ENCODE data around the gene ACTN4.

Gene ACTN4

GRCh38 chr19:38734426-38735256, 87.2 kb downstream of the ACTN4 start:
- H3K4me3 ChIP-seq (ENCODE audit: low read length) = no peak overlapping the region
- H3K9ac ChIP-seq (ENCODE audit: low read length) = peak overlapping the region; percentile 49
- H2BK120ac ChIP-seq (ENCODE audit: low read depth, low read length) = no peak overlapping the region
- H2AK5ac ChIP-seq (ENCODE audit: low read length) = no peak overlapping the region
- no peaks in the 10 kb centered on the region for H3K4me1 ChIP-seq (ENCODE audit: control insufficient read depth, low read depth, low read length)
- H3K18ac ChIP-seq (ENCODE audit: low read length) = peak overlapping the region; percentile 20
- H2BK5ac ChIP-seq (ENCODE audit: low read length) = no peak overlapping the region
- no peaks in the 10 kb centered on the region for H3K27me3 ChIP-seq (ENCODE audit: insufficient read depth, low read length, poor library complexity)
- peaks cover 5% of the 10 kb centered on the region for H3K36me3 ChIP-seq (ENCODE audit: control insufficient read depth, insufficient read depth, low read length)
- no peak overlapping the region for H4K5ac ChIP-seq (ENCODE audit: low read length)
- H4K8ac ChIP-seq (ENCODE audit: low read depth, low read length) = no peak overlapping the region
- H3K23ac ChIP-seq (ENCODE audit: low read length) = no peak overlapping the region
- H2BK15ac ChIP-seq (replicated peaks; ENCODE audit: low read depth) = no peak overlapping the region
- peak overlapping the region; percentile 12 for H3K27ac ChIP-seq (ENCODE audit: low read depth, low read length)
- H3K79me1 ChIP-seq (ENCODE audit: low read length) = no peaks in the 10 kb centered on the region
- no CpG with 5 or more reads among the region's 13 CpGs for WGBS (ENCODE audit: extremely low coverage, insufficient coverage, low lambda C conversion rate)
- no peak overlapping the region for H3K4ac ChIP-seq (ENCODE audit: low read depth, low read length)
- peak overlapping the region; percentile 81 for H3K56ac ChIP-seq (ENCODE audit: low read length)
- peak overlapping the region; percentile 12 for H3K4me2 ChIP-seq (ENCODE audit: low read length)
- DNase-seq = peak; percentile 50
- no peaks in the 10 kb centered on the region for H3K79me2 ChIP-seq (ENCODE audit: control insufficient read depth, insufficient read depth, low read length)

GRCh38 chr19:38735257-38735686, 87.8 kb downstream of the ACTN4 start:
- Histone ChIP-seq H3K23ac (ENCODE audit: low read length) (no peak overlapping the region), H3K27me3 (ENCODE audit: insufficient read depth, low read length, poor library complexity) (no peaks in the 10 kb centered on the region), H2AK5ac (ENCODE audit: low read length) (no peak overlapping the region), H3K36me3 (ENCODE audit: control insufficient read depth, insufficient read depth, low read length) (peaks cover 5% of the 10 kb centered on the region), H2BK15ac (replicated peaks; ENCODE audit: low read depth) (no peak overlapping the region), H4K8ac (ENCODE audit: low read depth, low read length) (no peak overlapping the region), H4K5ac (ENCODE audit: low read length) (no peak overlapping the region), H3K18ac (ENCODE audit: low read length) (peak overlapping the region; percentile 20), H3K79me1 (ENCODE audit: low read length) (no peaks in the 10 kb centered on the region), H3K4me3 (ENCODE audit: low read length) (peak overlapping the region; percentile 31), H3K56ac (ENCODE audit: low read length) (peak overlapping the region; percentile 81), H3K27ac (ENCODE audit: low read depth, low read length) (peak overlapping the region; percentile 12), H3K4me1 (ENCODE audit: control insufficient read depth, low read depth, low read length) (no peaks in the 10 kb centered on the region), H2BK5ac (ENCODE audit: low read length) (no peak overlapping the region), H3K79me2 (ENCODE audit: control insufficient read depth, insufficient read depth, low read length) (no peaks in the 10 kb centered on the region), H2BK120ac (ENCODE audit: low read depth, low read length) (no peak overlapping the region), H3K4ac (ENCODE audit: low read depth, low read length) (no peak overlapping the region), H3K4me2 (ENCODE audit: low read length) (peak overlapping the region; percentile 55), H3K9ac (ENCODE audit: low read length) (peak overlapping the region; percentile 49)
- no CpG with 5 or more reads among the region's 18 CpGs for WGBS (ENCODE audit: extremely low coverage, insufficient coverage, low lambda C conversion rate)
- DNase-seq = peak; percentile 82

DNA sequence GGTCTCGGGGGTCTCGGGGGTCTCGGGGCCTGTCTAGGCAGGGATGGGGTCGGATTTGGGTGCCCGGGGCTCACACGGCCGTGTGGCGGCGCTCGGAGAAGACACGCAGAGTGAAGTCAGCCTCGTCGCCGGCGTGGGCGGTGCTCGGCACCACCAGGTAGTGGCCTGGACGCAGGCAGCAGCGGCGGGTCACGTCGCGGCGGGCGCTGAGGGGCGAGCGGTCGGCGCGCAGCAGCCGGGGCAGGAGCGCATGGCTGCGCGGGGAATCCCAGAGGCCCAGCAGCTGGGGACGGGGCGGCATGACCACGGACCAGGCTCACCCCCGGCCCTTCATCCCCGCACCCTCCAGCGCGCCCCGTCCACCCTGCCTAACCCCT, 88.6 kb downstream of the ACTN4 start:
- no peaks in the 10 kb centered on the region for H3K4me1 ChIP-seq (ENCODE audit: control insufficient read depth, low read depth, low read length)
- peaks cover 2% of the 10 kb centered on the region for H3K36me3 ChIP-seq (ENCODE audit: control insufficient read depth, insufficient read depth, low read length)
- no peak overlapping the region for H2AK5ac ChIP-seq (ENCODE audit: low read length)
- H3K27ac ChIP-seq (ENCODE audit: low read depth, low read length) = no peak overlapping the region
- no peak overlapping the region for H3K4ac ChIP-seq (ENCODE audit: low read depth, low read length)
- WGBS (ENCODE audit: extremely low coverage, insufficient coverage, low lambda C conversion rate) = no CpG with 5 or more reads among the region's 42 CpGs
- no peak overlapping the region for H3K4me3 ChIP-seq (ENCODE audit: low read length)
- DNase-seq = peak; percentile 61
- no peak overlapping the region for H2BK120ac ChIP-seq (ENCODE audit: low read depth, low read length)
- peak overlapping the region; percentile 25 for H3K56ac ChIP-seq (ENCODE audit: low read length)
- H2BK5ac ChIP-seq (ENCODE audit: low read length) = no peak overlapping the region
- no peaks in the 10 kb centered on the region for H3K79me1 ChIP-seq (ENCODE audit: low read length)
- H4K5ac ChIP-seq (ENCODE audit: low read length) = no peak overlapping the region
- H3K27me3 ChIP-seq (ENCODE audit: insufficient read depth, low read length, poor library complexity) = no peaks in the 10 kb centered on the region
- H3K9ac ChIP-seq (ENCODE audit: low read length) = no peak overlapping the region
- peak overlapping the region; percentile 23 for H3K4me2 ChIP-seq (ENCODE audit: low read length)
- no peak overlapping the region for H2BK15ac ChIP-seq (replicated peaks; ENCODE audit: low read depth)
- H3K79me2 ChIP-seq (ENCODE audit: control insufficient read depth, insufficient read depth, low read length) = no peaks in the 10 kb centered on the region
- no peak overlapping the region for H3K18ac ChIP-seq (ENCODE audit: low read length)
- H4K8ac ChIP-seq (ENCODE audit: low read depth, low read length) = no peak overlapping the region
- no peak overlapping the region for H3K23ac ChIP-seq (ENCODE audit: low read length)

GRCh38 chr19:38736413-38737280, 89.2 kb downstream of the ACTN4 start:
- Histone ChIP-seq H3K4me2 (ENCODE audit: low read length) (peak overlapping the region; percentile 21), H3K27ac (ENCODE audit: low read depth, low read length) (no peak overlapping the region), H2AK5ac (ENCODE audit: low read length) (no peak overlapping the region), H2BK120ac (ENCODE audit: low read depth, low read length) (no peak overlapping the region), H3K27me3 (ENCODE audit: insufficient read depth, low read length, poor library complexity) (no peaks in the 10 kb centered on the region), H3K4ac (ENCODE audit: low read depth, low read length) (peak overlapping the region; percentile 49), H3K4me1 (ENCODE audit: control insufficient read depth, low read depth, low read length) (no peaks in the 10 kb centered on the region), H2BK5ac (ENCODE audit: low read length) (no peak overlapping the region), H3K9ac (ENCODE audit: low read length) (no peak overlapping the region), H4K8ac (ENCODE audit: low read depth, low read length) (no peak overlapping the region), H3K56ac (ENCODE audit: low read length) (peak overlapping the region; percentile 73), H3K36me3 (ENCODE audit: control insufficient read depth, insufficient read depth, low read length) (peaks cover 2% of the 10 kb centered on the region), H3K18ac (ENCODE audit: low read length) (peak overlapping the region; percentile 70), H3K79me2 (ENCODE audit: control insufficient read depth, insufficient read depth, low read length) (no peaks in the 10 kb centered on the region), H4K5ac (ENCODE audit: low read length) (no peak overlapping the region), H3K4me3 (ENCODE audit: low read length) (no peak overlapping the region), H3K79me1 (ENCODE audit: low read length) (no peaks in the 10 kb centered on the region), H2BK15ac (replicated peaks; ENCODE audit: low read depth) (no peak overlapping the region), H3K23ac (ENCODE audit: low read length) (no peak overlapping the region)
- peak; percentile 87 for DNase-seq
- no CpG with 5 or more reads among the region's 36 CpGs for WGBS (ENCODE audit: extremely low coverage, insufficient coverage, low lambda C conversion rate)

- WGBS (ENCODE audit: extremely low coverage, insufficient coverage, low lambda C conversion rate) = no CpG with 5 or more reads among the region's 22 CpGs
- Histone ChIP-seq H3K36me3 (ENCODE audit: control insufficient read depth, insufficient read depth, low read length) (no peaks in the 10 kb centered on the region), H2BK15ac (replicated peaks; ENCODE audit: low read depth) (no peak overlapping the region), H3K9ac (ENCODE audit: low read length) (no peak overlapping the region), H3K4me2 (ENCODE audit: low read length) (no peak overlapping the region), H4K8ac (ENCODE audit: low read depth, low read length) (no peak overlapping the region), H3K18ac (ENCODE audit: low read length) (peak overlapping the region; percentile 70), H2BK120ac (ENCODE audit: low read depth, low read length) (no peak overlapping the region), H3K56ac (ENCODE audit: low read length) (peak overlapping the region; percentile 56), H2AK5ac (ENCODE audit: low read length) (no peak overlapping the region), H3K23ac (ENCODE audit: low read length) (no peak overlapping the region), H3K4me3 (ENCODE audit: low read length) (no peak overlapping the region), H3K27ac (ENCODE audit: low read depth, low read length) (no peak overlapping the region), H3K4ac (ENCODE audit: low read depth, low read length) (peak overlapping the region; percentile 49), H4K5ac (ENCODE audit: low read length) (no peak overlapping the region), H3K27me3 (ENCODE audit: insufficient read depth, low read length, poor library complexity) (no peaks in the 10 kb centered on the region), H3K79me1 (ENCODE audit: low read length) (no peaks in the 10 kb centered on the region), H3K4me1 (ENCODE audit: control insufficient read depth, low read depth, low read length) (no peaks in the 10 kb centered on the region), H3K79me2 (ENCODE audit: control insufficient read depth, insufficient read depth, low read length) (no peaks in the 10 kb centered on the region), H2BK5ac (ENCODE audit: low read length) (no peak overlapping the region)
- DNase-seq = no peak
These were observed 89.9 kb downstream of the ACTN4 start for GRCh38 chr19:38737281-38737865.
